ENCODE data around the gene LCN15.

The LCN15 gene

DNA sequence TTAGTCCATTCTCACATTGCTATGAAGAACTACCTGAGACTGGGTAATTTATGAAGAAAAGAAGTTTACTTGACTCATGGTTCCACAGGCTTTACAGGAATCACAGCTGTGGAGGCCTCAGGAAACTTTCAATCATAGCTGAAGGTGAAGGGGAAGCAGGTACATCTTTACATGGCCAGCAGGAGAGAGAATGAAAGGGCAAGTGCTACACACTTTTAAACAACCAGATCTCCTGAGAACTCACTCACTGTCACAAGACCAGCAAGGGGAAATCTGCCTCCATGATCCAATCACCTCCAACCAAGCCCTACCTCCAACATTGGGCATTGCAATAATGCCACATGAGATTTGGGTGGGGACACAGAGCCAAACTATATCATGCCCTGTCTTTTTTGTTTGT lies 12.5 kb downstream of the LCN15 start:
- Histone ChIP-seq H3K4me3 (ENCODE audit: insufficient read depth, low read length, poor library complexity, severe bottlenecking) (no peak overlapping the region), H2AFZ (ENCODE audit: low read depth, low read length, severe bottlenecking) (no peak overlapping the region), H3K27ac (ENCODE audit: low read depth, low read length) (no peak overlapping the region), H3K9me2 (replicated peaks; ENCODE audit: insufficient read depth, low read length) (no peaks in the 10 kb centered on the region), H3F3A (ENCODE audit: insufficient read depth) (no peaks in the 10 kb centered on the region), H3K36me3 (ENCODE audit: low read length) (no peaks in the 10 kb centered on the region), H3K4me2 (ENCODE audit: low read depth, low read length, poor library complexity, severe bottlenecking) (no peak overlapping the region), H3K79me2 (ENCODE audit: insufficient read depth, low read length) (no peaks in the 10 kb centered on the region), H3K27me3 (ENCODE audit: low read length) (no peaks in the 10 kb centered on the region), H4K20me1 (ENCODE audit: low read depth, low read length) (no peaks in the 10 kb centered on the region), H3K9ac (ENCODE audit: low read length) (no peak overlapping the region), H3K9me3 (ENCODE audit: insufficient read depth, low read length) (peaks cover 9% of the 10 kb centered on the region; the same call in 1 of the 2 replicates)
- no peak for TF ChIP-seq CTCF (IDR thresholded peaks at IDR 0.05; ENCODE audit: insufficient read depth, low read length, poor library complexity, severe bottlenecking)
- TF ChIP-seq EZH2phosphoT487 (conservative IDR thresholded peaks at IDR 0.05; ENCODE audit: low read length), result no peak

- no peak overlapping the region for H3K27ac ChIP-seq (ENCODE audit: low read depth, low read length)
Measured at GRCh38 chr9:136751244-136751643, 13.1 kb downstream of the LCN15 start.

GRCh38 chr9:136750526-136750925 lies 13.8 kb downstream of the LCN15 start:
- no peak overlapping the region for H3K9ac ChIP-seq (ENCODE audit: low read length)
- H3K27me3 ChIP-seq (ENCODE audit: low read length), result no peaks in the 10 kb centered on the region
- H3K4me3 ChIP-seq (ENCODE audit: insufficient read depth, low read length, poor library complexity, severe bottlenecking), result no peak overlapping the region
- no peaks in the 10 kb centered on the region for H3F3A ChIP-seq (ENCODE audit: insufficient read depth)
- no peaks in the 10 kb centered on the region for H4K20me1 ChIP-seq (ENCODE audit: low read depth, low read length)
- H3K27ac ChIP-seq (ENCODE audit: low read depth, low read length), result no peak overlapping the region
- peaks cover 9% of the 10 kb centered on the region; the same call in 1 of the 2 replicates for H3K9me3 ChIP-seq (ENCODE audit: insufficient read depth, low read length)
- H3K9me2 ChIP-seq (replicated peaks; ENCODE audit: insufficient read depth, low read length), result no peaks in the 10 kb centered on the region
- TF ChIP-seq CTCF (IDR thresholded peaks at IDR 0.05; ENCODE audit: insufficient read depth, low read length, poor library complexity, severe bottlenecking) (no peak), EZH2phosphoT487 (conservative IDR thresholded peaks at IDR 0.05; ENCODE audit: low read length) (no peak)
- no peaks in the 10 kb centered on the region for H3K79me2 ChIP-seq (ENCODE audit: insufficient read depth, low read length)
- H3K4me2 ChIP-seq (ENCODE audit: low read depth, low read length, poor library complexity, severe bottlenecking), result no peak overlapping the region
- no peaks in the 10 kb centered on the region for H3K36me3 ChIP-seq (ENCODE audit: low read length)
- H2AFZ ChIP-seq (ENCODE audit: low read depth, low read length, severe bottlenecking), result no peak overlapping the region

More at GRCh38 chr9:136751244-136751643, 13.1 kb downstream of the LCN15 start:
- Histone ChIP-seq H2AFZ (ENCODE audit: low read depth, low read length, severe bottlenecking) (no peak overlapping the region), H3K4me2 (ENCODE audit: low read depth, low read length, poor library complexity, severe bottlenecking) (no peak overlapping the region), H4K20me1 (ENCODE audit: low read depth, low read length) (no peaks in the 10 kb centered on the region), H3K9me2 (replicated peaks; ENCODE audit: insufficient read depth, low read length) (no peaks in the 10 kb centered on the region), H3K4me3 (ENCODE audit: insufficient read depth, low read length, poor library complexity, severe bottlenecking) (no peak overlapping the region), H3K9me3 (ENCODE audit: insufficient read depth, low read length) (peaks cover 9% of the 10 kb centered on the region; the same call in 1 of the 2 replicates), H3K36me3 (ENCODE audit: low read length) (no peaks in the 10 kb centered on the region), H3K27me3 (ENCODE audit: low read length) (no peaks in the 10 kb centered on the region), H3K9ac (ENCODE audit: low read length) (no peak overlapping the region), H3K79me2 (ENCODE audit: insufficient read depth, low read length) (no peaks in the 10 kb centered on the region), H3F3A (ENCODE audit: insufficient read depth) (no peaks in the 10 kb centered on the region)
- TF ChIP-seq EZH2phosphoT487 (conservative IDR thresholded peaks at IDR 0.05; ENCODE audit: low read length), result no peak
- no peak for TF ChIP-seq CTCF (IDR thresholded peaks at IDR 0.05; ENCODE audit: insufficient read depth, low read length, poor library complexity, severe bottlenecking)
